Measurements from ENCODE around the gene CRB1.
A peak's percentile ranks its signal among the peaks of the same experiment; 100 is the strongest.

CRB1 gene

GRCh38 chr1:197462539-197462938 is 194.5 kb downstream of the CRB1 start:
- no peaks in the 10 kb centered on the region for H3K36me3 ChIP-seq (ENCODE audit: control insufficient read depth, insufficient read depth, low read length)
- no peak overlapping the region for H3K27ac ChIP-seq (ENCODE audit: low read depth, low read length)
- H3K27me3 ChIP-seq (ENCODE audit: control insufficient read depth, insufficient read depth, low read length): no peaks in the 10 kb centered on the region
- peaks cover 21% of the 10 kb centered on the region for H3K4me1 ChIP-seq (ENCODE audit: control insufficient read depth, insufficient read depth, low read length)
- H3K4me3 ChIP-seq (ENCODE audit: low read depth, low read length): no peak overlapping the region
- H3K9ac ChIP-seq (ENCODE audit: low read depth, low read length): no peak overlapping the region
- no peaks in the 10 kb centered on the region for H3K9me3 ChIP-seq (ENCODE audit: control insufficient read depth, insufficient read depth, low read length)

DNA sequence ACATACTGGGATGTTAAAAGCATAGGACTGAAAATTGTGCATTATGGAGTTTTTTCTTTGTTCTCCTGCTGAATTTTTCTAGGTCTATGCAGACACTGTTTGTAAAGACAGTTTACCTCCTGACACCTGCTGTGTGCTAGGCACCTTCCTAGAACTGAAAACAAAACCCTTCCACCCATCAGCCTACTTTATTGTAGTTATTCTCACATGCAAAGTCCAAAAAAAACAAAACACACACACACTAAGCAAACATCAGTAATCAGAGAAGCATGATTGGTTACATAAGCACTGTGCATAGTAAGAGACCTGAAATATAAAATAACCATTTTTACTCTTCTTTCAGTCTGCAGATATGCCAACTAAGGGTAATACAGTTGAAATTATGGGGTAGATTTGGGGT is 195.1 kb downstream of the CRB1 start:
- Histone ChIP-seq H3K4me1 (ENCODE audit: control insufficient read depth, insufficient read depth, low read length) (peaks cover 21% of the 10 kb centered on the region), H3K27me3 (ENCODE audit: control insufficient read depth, insufficient read depth, low read length) (no peaks in the 10 kb centered on the region), H3K4me3 (ENCODE audit: low read depth, low read length) (no peak overlapping the region), H3K36me3 (ENCODE audit: control insufficient read depth, insufficient read depth, low read length) (no peaks in the 10 kb centered on the region), H3K9ac (ENCODE audit: low read depth, low read length) (no peak overlapping the region), H3K27ac (ENCODE audit: low read depth, low read length) (no peak overlapping the region), H3K9me3 (ENCODE audit: control insufficient read depth, insufficient read depth, low read length) (no peaks in the 10 kb centered on the region)

- no peak overlapping the region for H3K9ac ChIP-seq (ENCODE audit: low read depth, low read length)
- H3K36me3 ChIP-seq (ENCODE audit: control insufficient read depth, insufficient read depth, low read length): no peaks in the 10 kb centered on the region
Measured at GRCh38 chr1:197464044-197464443, 196.0 kb downstream of the CRB1 start.

GRCh38 chr1:197465528-197466327 is 197.7 kb downstream of the CRB1 start:
- Histone ChIP-seq H3K27me3 (ENCODE audit: control insufficient read depth, insufficient read depth, low read length) (no peaks in the 10 kb centered on the region), H3K36me3 (ENCODE audit: control insufficient read depth, insufficient read depth, low read length) (no peaks in the 10 kb centered on the region), H3K4me3 (ENCODE audit: low read depth, low read length) (no peak overlapping the region), H3K9ac (ENCODE audit: low read depth, low read length) (no peak overlapping the region), H3K27ac (ENCODE audit: low read depth, low read length) (no peak overlapping the region), H3K9me3 (ENCODE audit: control insufficient read depth, insufficient read depth, low read length) (no peaks in the 10 kb centered on the region), H3K4me1 (ENCODE audit: control insufficient read depth, insufficient read depth, low read length) (peaks cover 42% of the 10 kb centered on the region)

More at GRCh38 chr1:197464044-197464443, 196.0 kb downstream of the CRB1 start:
- no peak overlapping the region for H3K27ac ChIP-seq (ENCODE audit: low read depth, low read length)
- no peaks in the 10 kb centered on the region for H3K27me3 ChIP-seq (ENCODE audit: control insufficient read depth, insufficient read depth, low read length)
- H3K4me3 ChIP-seq (ENCODE audit: low read depth, low read length): no peak overlapping the region
- peaks cover 27% of the 10 kb centered on the region for H3K4me1 ChIP-seq (ENCODE audit: control insufficient read depth, insufficient read depth, low read length)
- no peaks in the 10 kb centered on the region for H3K9me3 ChIP-seq (ENCODE audit: control insufficient read depth, insufficient read depth, low read length)

DNA sequence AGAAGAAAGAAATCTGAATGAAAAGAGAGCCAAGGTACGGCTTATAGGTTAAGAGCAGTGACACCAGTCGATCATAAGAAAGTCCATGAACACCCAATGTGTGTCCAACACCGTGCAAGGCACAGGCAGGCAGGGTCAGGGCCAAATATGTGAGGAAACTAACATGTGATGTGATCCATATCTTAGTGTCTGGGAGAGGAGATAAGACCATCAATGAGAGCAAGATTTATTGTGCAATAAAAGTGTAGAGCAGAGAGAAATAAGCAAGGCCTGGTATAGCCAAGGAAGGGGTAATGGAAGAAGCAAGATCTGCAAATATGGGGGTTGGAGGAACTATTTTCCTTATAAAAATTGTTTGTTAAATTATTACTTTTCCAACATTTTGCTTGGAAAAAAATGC is 198.8 kb downstream of the CRB1 start:
- Histone ChIP-seq H3K4me1 (ENCODE audit: control insufficient read depth, insufficient read depth, low read length) (peaks cover 48% of the 10 kb centered on the region), H3K9ac (ENCODE audit: low read depth, low read length) (no peak overlapping the region), H3K27me3 (ENCODE audit: control insufficient read depth, insufficient read depth, low read length) (no peaks in the 10 kb centered on the region), H3K36me3 (ENCODE audit: control insufficient read depth, insufficient read depth, low read length) (no peaks in the 10 kb centered on the region), H3K9me3 (ENCODE audit: control insufficient read depth, insufficient read depth, low read length) (no peaks in the 10 kb centered on the region), H3K4me3 (ENCODE audit: low read depth, low read length) (no peak overlapping the region), H3K27ac (ENCODE audit: low read depth, low read length) (no peak overlapping the region)

DNA sequence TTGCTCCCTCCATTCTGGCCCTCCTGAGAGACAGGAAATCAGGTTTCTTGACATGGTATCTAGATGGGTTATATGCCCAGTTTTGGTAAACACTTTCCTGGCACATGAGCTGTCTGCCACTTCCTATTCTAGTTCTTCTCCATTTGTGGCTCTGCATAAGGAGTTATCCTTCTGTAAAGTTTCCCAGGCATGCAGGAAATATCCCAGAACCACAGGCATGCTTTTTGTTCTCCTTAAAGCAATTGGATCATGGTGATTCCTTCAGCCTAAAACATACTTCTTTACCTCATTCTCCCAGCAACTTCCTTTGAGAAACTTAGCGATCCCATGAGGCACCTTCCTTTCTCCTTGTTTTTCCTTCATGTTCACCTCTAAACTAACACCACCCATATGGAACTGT is 199.8 kb downstream of the CRB1 start:
- no peaks in the 10 kb centered on the region for H3K27me3 ChIP-seq (ENCODE audit: control insufficient read depth, insufficient read depth, low read length)
- H3K9ac ChIP-seq (ENCODE audit: low read depth, low read length): no peak overlapping the region
- H3K4me1 ChIP-seq (ENCODE audit: control insufficient read depth, insufficient read depth, low read length): peaks cover 48% of the 10 kb centered on the region
- no peak overlapping the region for H3K27ac ChIP-seq (ENCODE audit: low read depth, low read length)
- H3K36me3 ChIP-seq (ENCODE audit: control insufficient read depth, insufficient read depth, low read length): no peaks in the 10 kb centered on the region
- no peak overlapping the region for H3K4me3 ChIP-seq (ENCODE audit: low read depth, low read length)
- H3K9me3 ChIP-seq (ENCODE audit: control insufficient read depth, insufficient read depth, low read length): no peaks in the 10 kb centered on the region

GRCh38 chr1:197468543-197469175 is 200.6 kb downstream of the CRB1 start:
- H3K9me3 ChIP-seq (ENCODE audit: control insufficient read depth, insufficient read depth, low read length): no peaks in the 10 kb centered on the region
- H3K4me3 ChIP-seq (ENCODE audit: low read depth, low read length): no peak overlapping the region
- H3K4me1 ChIP-seq (ENCODE audit: control insufficient read depth, insufficient read depth, low read length): peaks cover 43% of the 10 kb centered on the region
- H3K9ac ChIP-seq (ENCODE audit: low read depth, low read length): no peak overlapping the region
- H3K27me3 ChIP-seq (ENCODE audit: control insufficient read depth, insufficient read depth, low read length): no peaks in the 10 kb centered on the region
- H3K36me3 ChIP-seq (ENCODE audit: control insufficient read depth, insufficient read depth, low read length): no peaks in the 10 kb centered on the region
- H3K27ac ChIP-seq (ENCODE audit: low read depth, low read length): no peak overlapping the region

- Histone ChIP-seq H3K27ac (ENCODE audit: low read depth, low read length) (no peak overlapping the region), H3K36me3 (ENCODE audit: control insufficient read depth, insufficient read depth, low read length) (no peaks in the 10 kb centered on the region), H3K27me3 (ENCODE audit: control insufficient read depth, insufficient read depth, low read length) (no peaks in the 10 kb centered on the region), H3K4me1 (ENCODE audit: control insufficient read depth, insufficient read depth, low read length) (peaks cover 36% of the 10 kb centered on the region), H3K4me3 (ENCODE audit: low read depth, low read length) (no peak overlapping the region), H3K9me3 (ENCODE audit: control insufficient read depth, insufficient read depth, low read length) (no peaks in the 10 kb centered on the region), H3K9ac (ENCODE audit: low read depth, low read length) (no peak overlapping the region)
Measured at GRCh38 chr1:197469620-197470210, 201.7 kb downstream of the CRB1 start.

GRCh38 chr1:197470330-197470729 is 202.3 kb downstream of the CRB1 start:
- H3K36me3 ChIP-seq (ENCODE audit: control insufficient read depth, insufficient read depth, low read length): no peaks in the 10 kb centered on the region
- no peaks in the 10 kb centered on the region for H3K9me3 ChIP-seq (ENCODE audit: control insufficient read depth, insufficient read depth, low read length)
- peaks cover 36% of the 10 kb centered on the region for H3K4me1 ChIP-seq (ENCODE audit: control insufficient read depth, insufficient read depth, low read length)
- H3K9ac ChIP-seq (ENCODE audit: low read depth, low read length): no peak overlapping the region
- H3K4me3 ChIP-seq (ENCODE audit: low read depth, low read length): no peak overlapping the region
- H3K27ac ChIP-seq (ENCODE audit: low read depth, low read length): no peak overlapping the region
- no peaks in the 10 kb centered on the region for H3K27me3 ChIP-seq (ENCODE audit: control insufficient read depth, insufficient read depth, low read length)

- H3K9me3 ChIP-seq (ENCODE audit: control insufficient read depth, insufficient read depth, low read length): no peaks in the 10 kb centered on the region
- H3K9ac ChIP-seq (ENCODE audit: low read depth, low read length): no peak overlapping the region
- H3K27ac ChIP-seq (ENCODE audit: low read depth, low read length): peak overlapping the region; percentile 39
- H3K4me3 ChIP-seq (ENCODE audit: low read depth, low read length): no peak overlapping the region
- H3K27me3 ChIP-seq (ENCODE audit: control insufficient read depth, insufficient read depth, low read length): no peaks in the 10 kb centered on the region
- no peaks in the 10 kb centered on the region for H3K36me3 ChIP-seq (ENCODE audit: control insufficient read depth, insufficient read depth, low read length)
- peaks cover 36% of the 10 kb centered on the region for H3K4me1 ChIP-seq (ENCODE audit: control insufficient read depth, insufficient read depth, low read length)
Measured at GRCh38 chr1:197471248-197471985, 203.4 kb downstream of the CRB1 start.

Data from HUES48 (cell line).